ENCODE data around the gene CAMSAP2.

Gene CAMSAP2

GRCh38 chr1:200891774-200892157, 153.1 kb downstream of the CAMSAP2 start:
- TF ChIP-seq TCF12 (IDR thresholded peaks at IDR 0.05; ENCODE audit: low read depth), result no peak

GRCh38 chr1:200892546-200892945, 153.9 kb downstream of the CAMSAP2 start:
- TF ChIP-seq NFIC (IDR thresholded peaks at IDR 0.05) (peak; percentile 20; the same call in 1 of the 2 replicates), ZBTB7A (IDR thresholded peaks at IDR 0.05; ENCODE audit: low read depth) (no peak), EGR1 (IDR thresholded peaks at IDR 0.05) (no peak)

GRCh38 chr1:200892958-200893357, 154.3 kb downstream of the CAMSAP2 start:
- TF ChIP-seq NFIC (IDR thresholded peaks at IDR 0.05), result no peak
- no peak for TF ChIP-seq YY1 (IDR thresholded peaks at IDR 0.05; ENCODE audit: low read depth)
- TF ChIP-seq RAD21 (IDR thresholded peaks at IDR 0.05; ENCODE audit: low read depth), result no peak
- no peak for TF ChIP-seq USF1 (IDR thresholded peaks at IDR 0.05)
- TF ChIP-seq EP300 (IDR thresholded peaks at IDR 0.05; ENCODE audit: borderline replicate concordance), result no peak
- no peak for TF ChIP-seq MAX (IDR thresholded peaks at IDR 0.05)
- no peak for TF ChIP-seq ZBTB7A (IDR thresholded peaks at IDR 0.05; ENCODE audit: low read depth)
- TF ChIP-seq REST (IDR thresholded peaks at IDR 0.05; ENCODE audit: low read depth), result no peak
- TF ChIP-seq TEAD4 (IDR thresholded peaks at IDR 0.05), result no peak
- no peak for TF ChIP-seq TAF1 (IDR thresholded peaks at IDR 0.05; ENCODE audit: low read depth)
- no peak for TF ChIP-seq CEBPB (IDR thresholded peaks at IDR 0.05)
- no peak for TF ChIP-seq FOXM1 (IDR thresholded peaks at IDR 0.05; ENCODE audit: borderline replicate concordance, low read depth)
- no peak for TF ChIP-seq EGR1 (IDR thresholded peaks at IDR 0.05)
- no peak for TF ChIP-seq CREB1 (IDR thresholded peaks at IDR 0.05; ENCODE audit: low read depth)

- TF ChIP-seq FOXM1 (IDR thresholded peaks at IDR 0.05; ENCODE audit: borderline replicate concordance, low read depth) (peak; percentile 30; the same call in 1 of the 2 replicates), TEAD4 (IDR thresholded peaks at IDR 0.05) (peak; percentile 53), YY1 (IDR thresholded peaks at IDR 0.05; ENCODE audit: low read depth) (no peak), REST (IDR thresholded peaks at IDR 0.05; ENCODE audit: low read depth) (no peak), EP300 (IDR thresholded peaks at IDR 0.05; ENCODE audit: borderline replicate concordance) (no peak; the same call in 1 of the 2 replicates), NFIC (IDR thresholded peaks at IDR 0.05) (no peak), CEBPB (IDR thresholded peaks at IDR 0.05) (no peak), TAF1 (IDR thresholded peaks at IDR 0.05; ENCODE audit: low read depth) (no peak), ZBTB7A (IDR thresholded peaks at IDR 0.05; ENCODE audit: low read depth) (peak; percentile 63; the same call in 1 of the 2 replicates), USF1 (IDR thresholded peaks at IDR 0.05) (no peak)
Measured at GRCh38 chr1:200893411-200893901, 154.8 kb downstream of the CAMSAP2 start.

- peak; percentile 12; the same call in 1 of the 2 replicates for TF ChIP-seq ZBTB7A (IDR thresholded peaks at IDR 0.05; ENCODE audit: low read depth)
- TF ChIP-seq TEAD4 (IDR thresholded peaks at IDR 0.05), result no peak
Measured at GRCh38 chr1:200894712-200895442, 156.2 kb downstream of the CAMSAP2 start, which contains the start of gene INAVA. TSS of gene INAVA (plus strand) at chr1:200894900. CDS start at chr1:200898401, 3,501 bp downstream.

GRCh38 chr1:200895443-200895789, 156.7 kb downstream of the CAMSAP2 start:
- TF ChIP-seq NFIC (IDR thresholded peaks at IDR 0.05) (no peak), EP300 (IDR thresholded peaks at IDR 0.05; ENCODE audit: borderline replicate concordance) (no peak)

Data from Ishikawa (cell line).